ENCODE measurements around the gene TUBA1B. TPM values are rescaled to one million over a fixed set of nuclear protein-coding genes. Genes with fewer than 3 reads are reported as not detected.
A peak's percentile ranks its signal among the peaks of the same experiment; 100 is the strongest.

The TUBA1B gene
- total and polyA plus RNA-seq, 2 of the 13 experiments (the other 11 are each of a cell fraction or from before 2014, with no cell fraction given): 1,275 to 1,353 TPM

- no peak for TF ChIP-seq ZBTB49 (CRISPR knock-in tag; IDR thresholded peaks at IDR 0.05; ENCODE audit: borderline replicate concordance)
- TF ChIP-seq ZNF839 (CRISPR knock-in tag; IDR thresholded peaks at IDR 0.05; ENCODE audit: borderline replicate concordance): no peak
- no peak for TF ChIP-seq FUBP1 (CRISPR knock-in tag; IDR thresholded peaks at IDR 0.05; ENCODE audit: borderline replicate concordance)
- no peak for TF ChIP-seq KIAA2018 (CRISPR knock-in tag; IDR thresholded peaks at IDR 0.05; ENCODE audit: borderline replicate concordance)
- no peak for TF ChIP-seq RCOR2 (CRISPR knock-in tag; IDR thresholded peaks at IDR 0.05)
- TF ChIP-seq CENPT (CRISPR knock-in tag; IDR thresholded peaks at IDR 0.05; ENCODE audit: low read depth): no peak
- TF ChIP-seq ZSCAN25 (CRISPR knock-in tag; IDR thresholded peaks at IDR 0.05): no peak
- no peak for TF ChIP-seq KLF9 (CRISPR knock-in tag; IDR thresholded peaks at IDR 0.05; ENCODE audit: low read depth)
- TF ChIP-seq HMGA1 (CRISPR knock-in tag; conservative IDR thresholded peaks at IDR 0.05): no peak
- no peak for TF ChIP-seq MIER2 (CRISPR knock-in tag; IDR thresholded peaks at IDR 0.05)
- TF ChIP-seq ZNF782 (CRISPR knock-in tag; IDR thresholded peaks at IDR 0.05; ENCODE audit: borderline replicate concordance): no peak
- no peak for TF ChIP-seq TP53 (CRISPR knock-in tag; conservative IDR thresholded peaks at IDR 0.05)
- TF ChIP-seq CSRNP1 (CRISPR knock-in tag; IDR thresholded peaks at IDR 0.05): no peak
- TF ChIP-seq HOXA7 (CRISPR knock-in tag; IDR thresholded peaks at IDR 0.05): no peak
- peak; percentile 54 for TF ChIP-seq STAG1 (CRISPR knock-in tag; IDR thresholded peaks at IDR 0.05)
- TF ChIP-seq RFX1 (IDR thresholded peaks at IDR 0.05): no peak
Measured at GRCh38 chr12:49092086-49092815, 38.9 kb downstream of the TUBA1B start (continued).
